Middle frontal gyrus (tissue), 1 donor: ENCODE measurements around the gene FAM90A26.
"Not testable (repeated sequence)": the region's sequence is repeated elsewhere in the genome, so short reads cannot be mapped to it uniquely, and the experiment has no call there.

ENCODE experiments used
- DNase-seq: peaks from one replicate; pipeline ENCODE4 v3.0.0-alpha.2; 2015; ENCODE audit warnings: low spot score; ENCODE audit errors: extremely low spot score

FAM90A26 gene, protein sequence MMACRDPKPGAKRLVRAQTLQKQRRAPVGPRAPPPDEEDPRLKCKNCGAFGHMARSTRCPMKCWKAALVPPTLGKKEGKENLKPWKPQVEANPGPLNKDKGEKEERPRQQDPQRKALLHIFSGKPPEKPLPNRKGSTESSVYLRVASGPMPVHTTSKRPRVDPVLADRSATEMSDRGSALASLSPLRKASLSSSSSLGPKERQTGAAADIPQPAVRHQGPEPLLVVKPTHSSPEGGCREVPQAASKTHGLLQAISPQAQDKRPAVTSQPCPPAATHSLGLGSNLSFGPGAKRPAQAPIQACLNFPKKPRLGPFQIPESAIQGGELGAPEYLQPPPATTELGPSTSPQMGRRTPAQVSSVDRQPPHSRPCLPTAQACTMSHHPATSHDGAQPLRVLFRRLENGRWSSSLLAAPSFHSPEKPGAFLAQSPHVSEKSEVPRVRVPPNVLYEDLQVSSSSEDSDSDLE

DNA sequence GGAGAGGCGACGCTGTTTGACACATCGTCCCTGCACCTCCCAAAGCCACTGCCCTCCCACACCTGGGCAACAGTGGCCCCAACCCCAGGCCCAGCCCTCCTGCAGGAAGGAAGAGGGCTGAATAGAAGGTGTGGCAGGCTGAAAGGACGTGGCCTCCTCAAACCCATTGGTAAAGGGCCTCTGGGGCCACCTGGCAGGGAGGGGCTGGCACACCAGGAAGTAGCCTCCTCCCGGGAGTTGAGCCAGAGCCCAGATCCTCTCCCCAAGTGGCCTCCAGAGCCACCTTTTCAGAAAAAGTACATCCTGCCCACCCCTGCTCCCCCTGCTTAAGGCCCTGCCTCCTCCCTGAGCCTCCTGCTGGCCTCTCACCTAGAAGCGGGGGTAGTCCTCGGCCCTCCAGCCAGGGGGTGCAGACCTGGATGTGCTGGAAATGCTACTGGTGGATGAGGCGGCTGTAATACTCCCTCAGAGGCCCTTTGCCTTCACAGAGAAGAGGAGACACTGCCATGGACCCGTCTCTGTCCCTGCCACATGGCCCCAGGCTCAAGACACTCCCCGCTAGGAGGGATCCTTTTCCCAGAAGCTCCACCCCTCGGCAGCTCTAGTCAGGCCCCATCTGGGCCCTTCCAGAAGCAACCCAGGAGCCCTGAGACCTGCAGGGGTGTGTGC lies at the start of gene FAM90A26:
FAM90A26 (plus strand) TSS at position 619 of the 669 bp plus-strand sequence. CDS start 2,764 bp downstream, outside the sequence.
- not testable (repeated sequence) for DNase-seq

DNA sequence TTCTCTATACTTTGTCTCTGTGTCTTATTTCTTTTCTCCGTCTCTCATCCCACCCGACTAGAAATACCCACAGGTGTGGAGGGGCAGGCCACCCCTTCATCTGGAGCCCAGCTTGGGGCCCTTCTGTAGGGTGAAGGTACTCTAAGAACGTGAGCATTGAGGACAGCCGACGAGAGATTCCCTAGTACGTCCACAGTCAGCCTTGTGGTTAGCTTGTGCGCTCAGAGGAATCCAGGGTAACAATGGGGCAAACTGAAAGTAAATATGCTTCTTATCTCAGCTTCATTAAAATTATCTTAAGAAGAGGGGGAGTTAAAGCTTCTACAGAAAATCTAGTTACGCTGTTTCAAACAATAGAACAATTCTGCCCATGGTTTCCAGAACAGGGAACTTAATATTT lies 47.5 kb upstream of the FAM90A26 start:
- DNase-seq: not testable (repeated sequence)

DNA sequence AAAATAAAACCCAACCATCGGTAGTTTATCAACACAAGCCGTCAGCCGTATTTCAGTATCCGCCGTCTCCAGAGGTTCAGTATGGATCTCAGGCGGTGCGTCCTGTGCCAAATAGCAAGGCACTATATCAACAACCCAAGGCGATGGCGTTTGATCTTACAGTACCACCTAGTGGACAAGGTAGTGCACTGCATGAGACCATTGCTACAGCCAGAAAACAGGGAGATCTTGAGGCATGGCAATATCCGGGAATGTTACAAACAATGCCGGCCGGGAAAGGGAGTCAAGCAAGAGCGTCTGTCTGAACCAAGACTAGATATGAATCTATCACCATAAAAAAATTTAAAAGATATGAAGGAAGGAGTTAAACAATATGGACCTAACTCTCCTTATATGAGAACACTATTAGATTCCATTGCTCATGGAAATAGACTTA lies 46.6 kb upstream of the FAM90A26 start:
- DNase-seq: not testable (repeated sequence)

DNA sequence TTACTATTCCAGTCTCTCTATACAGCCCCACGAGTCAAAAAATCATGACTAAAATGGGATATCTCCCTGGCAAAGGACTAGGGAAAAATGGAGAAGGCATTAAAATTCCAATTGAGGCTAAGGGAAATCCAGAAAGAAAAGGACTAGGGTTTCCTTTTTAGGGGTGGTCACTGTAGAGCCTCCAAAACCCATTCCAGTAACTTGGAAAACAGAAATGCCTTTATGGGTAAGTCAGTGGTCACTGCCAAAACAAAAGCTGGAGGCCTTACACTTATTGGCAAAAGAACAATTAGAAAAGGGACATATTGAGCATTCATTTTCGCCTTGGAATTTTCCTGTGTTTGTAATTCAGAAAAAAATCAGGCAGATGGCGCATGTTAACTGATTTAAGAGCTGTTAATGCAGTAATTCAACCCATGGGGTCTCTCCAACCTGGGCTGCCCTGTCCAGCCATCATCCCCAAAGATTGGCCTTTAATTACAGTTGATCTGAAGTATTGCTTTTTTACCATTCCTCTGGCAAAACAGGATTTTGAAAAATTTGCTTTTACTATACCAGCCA lies 44.5 kb upstream of the FAM90A26 start:
- not testable (repeated sequence) for DNase-seq

DNA sequence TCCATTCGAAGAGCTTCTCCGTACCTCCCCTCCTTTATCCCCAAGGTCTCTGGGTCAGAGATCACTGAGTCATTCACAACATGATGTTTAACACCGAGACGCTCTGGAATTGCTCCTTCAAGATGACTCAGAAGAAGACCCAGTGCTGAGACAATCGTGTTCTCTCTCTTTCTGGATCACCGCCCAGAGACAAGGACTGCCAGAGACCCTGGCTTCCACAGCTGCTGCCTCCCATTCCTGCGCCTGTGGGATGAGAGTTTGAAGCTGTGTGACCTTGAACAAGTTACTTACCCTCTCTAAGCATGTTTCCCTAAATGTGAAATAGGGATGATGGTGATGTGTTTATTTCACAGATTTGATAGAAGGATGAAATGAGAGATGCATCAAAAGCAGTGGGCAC lies 38.8 kb upstream of the FAM90A26 start:
- DNase-seq: not testable (repeated sequence)

DNA sequence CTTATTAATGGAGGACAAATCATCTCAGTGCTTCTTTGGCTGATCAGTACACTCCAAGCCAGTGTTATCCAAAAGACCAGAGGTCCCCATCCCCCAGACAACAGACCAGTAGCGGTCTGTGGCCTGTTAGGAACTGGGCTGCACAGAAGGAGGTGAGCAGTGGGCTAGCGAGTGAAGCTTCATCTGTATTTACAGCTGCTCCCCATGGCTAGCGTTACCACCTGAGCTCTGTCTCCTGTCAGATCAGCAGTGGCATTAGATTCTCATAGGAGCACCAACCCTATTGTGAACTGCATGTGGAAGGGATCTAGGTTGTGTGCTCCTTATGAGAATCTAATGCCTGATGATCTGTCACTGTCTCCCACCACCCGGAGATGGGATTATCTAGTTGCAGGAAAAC lies 37.4 kb upstream of the FAM90A26 start:
- not testable (repeated sequence) for DNase-seq

DNA sequence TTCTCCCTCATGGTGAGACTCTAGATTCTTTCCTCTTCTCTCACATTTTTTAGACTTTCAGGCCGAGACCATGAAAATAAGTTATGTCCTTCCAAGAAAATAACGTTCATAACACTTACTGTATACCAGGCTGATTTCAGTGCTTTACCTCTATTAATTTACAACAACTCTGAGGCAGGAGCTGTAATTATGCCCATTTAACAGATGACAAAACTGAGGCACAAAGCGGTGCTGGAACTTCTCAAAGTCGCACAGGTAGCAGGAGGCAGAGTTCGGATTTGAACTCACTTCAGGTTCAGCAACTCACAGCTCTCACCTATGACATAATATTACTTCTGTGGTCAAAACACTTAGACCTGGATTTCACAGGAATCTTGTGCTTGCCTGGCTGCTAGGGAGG lies 36.2 kb upstream of the FAM90A26 start:
- not testable (repeated sequence) for DNase-seq

DNA sequence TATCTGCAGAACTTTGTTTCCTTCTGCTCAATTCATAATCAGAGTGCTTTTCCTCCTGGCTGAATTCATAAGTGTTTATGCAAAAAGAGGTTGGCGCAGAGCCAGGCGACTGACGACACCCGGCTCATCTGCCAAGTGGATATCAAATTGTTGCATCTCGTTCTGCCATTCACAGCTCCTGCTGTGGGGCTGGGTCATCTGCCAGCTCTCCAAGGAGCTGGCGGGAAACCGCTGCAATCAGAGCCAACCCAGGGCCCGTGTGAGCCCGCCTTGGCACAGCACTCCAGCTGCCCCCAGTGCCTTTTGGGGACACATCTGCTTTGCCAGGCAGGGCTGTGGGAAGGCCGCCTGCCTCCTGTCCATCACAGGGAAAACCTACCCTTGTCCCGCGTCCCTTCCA lies 35.7 kb upstream of the FAM90A26 start:
- DNase-seq: not testable (repeated sequence)

DNA sequence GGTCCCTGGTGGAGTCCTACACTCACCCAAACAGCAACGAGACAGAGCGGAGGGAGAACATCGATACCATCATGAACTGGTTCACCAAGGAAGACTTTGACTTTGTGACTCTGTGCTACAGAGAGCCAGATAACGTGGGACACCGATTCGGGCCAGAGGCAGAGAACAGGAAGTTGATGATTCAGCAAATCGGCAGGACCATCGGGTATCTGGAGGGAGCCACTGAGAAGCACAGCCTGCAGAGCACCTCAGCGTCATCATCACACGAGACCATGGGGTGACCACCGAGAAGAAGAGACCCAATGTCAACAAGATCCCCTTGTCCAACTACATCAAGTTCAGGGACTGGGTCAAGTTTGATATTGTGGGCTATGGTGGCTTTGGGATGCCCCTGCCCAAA lies 29.2 kb upstream of the FAM90A26 start:
- DNase-seq: not testable (repeated sequence)

DNA sequence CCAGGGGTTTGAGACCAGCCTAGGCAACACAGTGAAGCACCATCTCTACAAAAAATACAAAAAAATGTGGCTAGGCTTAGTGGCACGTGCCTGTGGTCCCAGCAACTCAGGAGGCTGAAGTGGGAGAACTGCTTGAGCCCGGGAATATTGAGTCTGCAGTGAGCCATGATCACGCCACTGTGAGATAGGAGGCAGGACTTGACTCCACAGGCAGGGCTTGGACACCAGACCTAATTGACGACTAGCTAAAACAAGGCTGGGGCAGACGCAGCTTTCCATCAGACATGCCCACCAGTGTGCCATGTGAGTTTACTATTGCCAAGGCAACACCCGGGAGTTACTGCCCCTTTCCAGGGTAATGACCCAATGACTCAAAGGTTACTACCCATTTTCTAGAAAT lies 27.4 kb upstream of the FAM90A26 start:
- not testable (repeated sequence) for DNase-seq

DNA sequence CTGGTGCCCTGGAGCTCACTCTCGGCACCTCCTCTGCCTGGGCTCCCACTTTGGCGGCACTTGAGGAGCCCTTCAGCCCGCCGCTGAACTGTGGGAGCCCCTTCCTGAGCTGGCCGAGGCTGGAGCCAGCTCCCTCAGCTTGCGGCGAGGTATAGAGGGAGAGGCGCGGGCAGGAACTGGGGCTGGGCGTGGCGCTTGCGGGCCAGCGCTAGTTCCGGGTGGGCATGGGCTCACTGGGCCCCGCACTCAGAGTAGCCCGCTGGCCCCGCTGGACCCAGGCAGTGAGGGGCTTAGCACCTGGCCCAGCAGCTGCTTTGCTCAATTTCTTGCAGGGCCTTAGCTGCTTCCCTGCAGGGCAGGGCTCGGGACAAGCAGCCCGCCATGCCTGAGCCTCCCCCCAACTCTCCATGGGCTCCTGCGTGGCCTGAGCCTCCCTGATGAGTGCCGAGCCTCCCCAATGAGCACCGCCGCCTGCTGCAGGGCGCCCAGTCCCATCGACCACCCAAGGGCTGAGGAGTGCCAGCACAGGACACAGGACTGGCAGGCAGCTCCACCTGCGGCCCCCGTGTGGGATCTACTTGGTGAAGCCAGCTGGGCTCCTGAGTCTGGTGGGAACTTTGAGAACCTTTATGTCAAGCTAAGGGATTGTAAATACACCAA lies 26.7 kb upstream of the FAM90A26 start:
- no peak for DNase-seq

DNA sequence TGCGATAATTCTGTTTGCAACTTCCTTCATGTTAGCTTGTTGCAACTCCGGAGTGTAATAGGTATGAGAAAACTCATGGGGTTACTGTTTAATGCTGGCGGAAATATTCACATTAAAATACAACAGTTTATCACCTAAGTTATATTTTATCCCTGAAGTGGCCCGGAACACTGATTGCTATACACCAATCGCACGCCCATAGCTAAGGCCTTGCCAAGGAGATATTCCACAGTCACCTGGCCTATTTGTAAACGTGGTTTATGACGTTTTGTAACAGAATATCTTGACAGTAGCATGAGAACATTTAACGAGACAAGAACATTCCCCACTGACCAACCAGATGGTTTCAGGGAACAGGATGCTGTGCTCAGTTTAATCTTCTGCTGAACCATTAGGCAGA lies 23.2 kb upstream of the FAM90A26 start:
- no peak for DNase-seq

DNA sequence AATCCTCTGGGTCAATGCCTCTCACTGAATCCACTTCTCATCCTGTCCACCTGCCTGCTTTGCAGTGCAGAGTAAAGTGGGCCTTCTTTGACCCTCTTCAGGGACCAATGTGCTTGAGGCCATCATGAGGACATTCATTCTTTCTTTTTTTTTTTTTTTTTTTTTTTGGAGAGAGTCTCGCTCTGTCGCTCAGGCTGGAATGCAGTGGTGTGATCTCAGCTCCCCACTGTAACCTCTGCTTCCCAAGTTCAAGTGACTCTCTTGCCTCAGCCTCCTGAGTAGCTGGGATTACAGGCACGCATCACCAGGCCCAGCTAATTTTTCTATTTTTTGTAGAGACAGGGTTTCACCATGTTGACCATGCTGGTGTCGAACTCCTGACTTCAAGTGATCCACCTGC lies 22.8 kb upstream of the FAM90A26 start:
- DNase-seq: not testable (repeated sequence)

DNA sequence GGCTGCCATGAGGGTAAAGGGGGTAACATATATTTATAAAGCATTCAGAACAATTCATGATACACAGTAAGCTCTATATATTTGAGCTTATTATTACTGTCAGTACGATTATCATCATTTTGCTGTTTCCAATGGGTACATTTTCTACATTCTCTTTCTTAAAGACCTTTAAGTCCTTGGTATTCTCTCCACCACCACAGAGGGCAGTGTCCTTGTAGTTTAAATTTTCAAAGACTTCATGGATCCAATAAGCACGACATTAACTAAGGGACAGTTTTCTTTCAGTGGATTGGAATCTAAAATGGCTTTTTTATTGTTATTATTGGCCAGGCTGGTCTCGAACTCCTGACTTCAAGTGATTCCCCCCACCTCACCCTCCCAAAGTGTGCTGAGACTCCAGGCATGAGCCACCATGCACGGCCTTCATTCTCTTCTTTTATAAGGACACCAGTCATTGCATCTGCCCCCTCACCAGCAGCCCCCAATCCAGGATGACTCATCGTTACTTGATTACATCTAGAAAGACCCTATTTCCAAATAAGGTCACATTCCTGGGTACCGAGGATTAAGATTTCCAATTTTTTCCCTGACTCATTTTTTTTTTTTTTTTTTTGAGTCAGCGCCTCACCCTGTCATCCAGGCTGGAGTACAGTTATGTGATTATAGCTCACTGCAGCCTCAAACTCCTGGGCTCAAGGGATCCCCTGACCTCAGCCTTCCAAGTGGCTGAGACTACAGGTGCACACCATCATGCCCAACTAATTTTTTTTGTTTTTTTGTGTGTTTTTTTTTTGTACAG lies 21.4 kb upstream of the FAM90A26 start:
- not testable (repeated sequence) for DNase-seq

DNA sequence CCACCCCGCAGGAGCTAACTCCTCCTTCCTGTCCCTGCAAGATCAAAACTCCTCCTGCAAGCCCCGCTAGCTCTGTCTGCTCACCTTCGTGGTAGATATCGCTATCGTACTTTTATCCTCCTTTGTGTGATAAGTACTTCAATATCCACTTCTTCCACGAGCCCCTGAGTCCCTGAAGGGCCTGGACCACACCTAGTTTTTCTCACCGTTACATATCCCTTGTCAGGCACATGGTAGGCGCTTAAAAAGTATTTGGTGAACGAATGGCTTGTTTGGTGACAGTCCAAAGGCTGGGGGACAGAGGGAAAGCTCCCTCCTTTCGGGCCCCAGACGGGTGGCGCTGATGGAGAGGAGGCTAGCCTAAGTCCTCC lies 18.4 kb upstream of the FAM90A26 start:
- not testable (repeated sequence) for DNase-seq

DNA sequence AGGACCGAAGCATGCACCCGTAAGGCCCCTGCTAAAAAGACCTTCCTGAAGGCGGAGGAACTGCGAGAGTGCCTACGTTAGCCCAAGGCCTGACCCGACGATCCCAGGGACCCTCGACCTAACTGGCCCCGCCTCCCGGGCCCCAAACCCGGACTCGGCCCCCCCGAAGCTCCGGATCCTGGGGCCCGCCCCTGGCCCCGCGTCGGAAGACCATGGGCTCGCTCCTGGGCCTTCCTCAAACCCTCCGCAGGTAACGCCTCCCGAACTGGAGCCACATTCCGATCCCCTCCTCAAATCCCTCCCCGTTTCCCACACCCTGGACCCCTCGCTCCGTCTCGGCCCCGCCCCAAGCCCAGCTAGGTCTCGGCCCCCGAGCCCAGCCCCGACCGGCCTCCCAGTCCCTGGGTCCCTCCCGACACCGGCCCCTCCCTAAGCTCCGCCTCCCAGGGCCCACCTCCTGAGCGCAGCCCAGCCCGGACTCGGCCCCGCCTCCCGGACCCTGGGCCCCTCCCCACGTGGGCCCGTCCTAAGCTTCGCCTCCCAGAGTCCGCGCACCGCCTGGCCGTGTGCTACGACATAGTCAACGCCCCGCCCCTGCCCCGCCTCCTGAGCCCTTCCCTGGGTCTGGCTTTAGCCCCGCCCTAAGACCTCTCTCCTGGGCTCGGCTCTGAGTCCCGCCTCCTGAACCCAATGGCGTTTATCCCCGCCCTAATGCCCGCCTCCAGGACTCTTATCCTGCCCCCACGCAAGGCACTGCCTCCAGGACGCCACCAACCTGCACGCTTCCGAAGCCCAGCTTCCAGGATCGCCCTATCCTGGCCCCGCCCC lies 17.8 kb upstream of the FAM90A26 start:
- DNase-seq: peak; percentile 78

DNA sequence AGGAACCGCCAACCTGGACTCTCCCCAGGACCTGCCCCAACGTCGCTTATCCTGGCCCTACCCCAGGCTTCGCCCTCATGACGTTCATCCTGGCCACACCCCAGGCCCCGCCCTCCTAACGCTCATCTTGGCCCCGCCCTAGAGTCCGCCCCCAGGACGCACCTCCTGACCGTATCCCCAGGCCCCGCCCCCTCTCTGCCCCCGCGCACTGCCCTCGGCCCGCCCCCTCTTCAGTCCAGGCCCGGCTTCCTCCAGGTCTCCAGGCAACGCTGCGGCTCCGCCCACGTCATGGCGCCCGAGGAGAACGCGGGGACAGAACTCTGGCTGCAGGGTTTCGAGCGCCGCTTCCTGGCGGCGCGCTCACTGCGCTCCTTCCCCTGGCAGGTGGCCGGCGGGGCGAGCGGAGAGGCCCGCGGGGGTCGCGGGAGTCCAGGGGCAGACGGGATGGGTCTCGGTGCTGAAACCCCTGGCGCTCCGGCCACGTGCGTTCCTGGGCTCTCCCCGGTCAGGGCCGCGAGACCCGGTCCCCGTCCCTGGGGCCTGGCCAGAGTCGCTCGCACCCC lies 17.1 kb upstream of the FAM90A26 start:
- DNase-seq: peak; percentile 84

DNA sequence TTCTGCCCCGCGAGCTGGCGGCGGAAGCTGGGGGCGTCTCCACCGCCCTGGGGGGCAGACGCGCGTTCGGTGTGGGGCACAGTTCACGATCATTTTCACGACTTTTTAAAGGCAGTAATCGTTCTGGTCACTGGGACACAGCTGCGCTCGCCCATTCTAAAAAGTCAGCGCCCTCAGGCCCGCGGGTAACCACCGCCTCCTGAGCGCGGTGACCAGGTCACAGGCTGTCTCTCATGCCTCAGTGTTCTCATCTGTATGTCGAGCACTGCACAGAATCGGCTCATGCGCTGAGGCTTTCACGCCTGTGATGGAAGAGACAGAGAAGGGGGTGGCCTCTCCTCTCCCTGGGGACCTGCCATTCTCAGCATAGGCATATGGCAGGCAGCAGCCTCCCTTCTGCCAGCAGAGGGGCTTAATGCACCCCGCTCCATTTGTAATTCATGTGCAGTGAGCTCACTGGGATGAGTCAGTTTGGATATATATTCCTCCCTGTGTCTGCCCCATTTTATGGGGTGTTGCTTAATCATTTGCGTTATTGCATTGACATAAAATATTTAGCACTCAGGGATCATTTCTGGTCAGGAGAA lies 16.5 kb upstream of the FAM90A26 start:
- not testable (repeated sequence) for DNase-seq
